ENCODE data around the gene PTPRE.

- no peak for TF ChIP-seq CTCF (IDR thresholded peaks at IDR 0.05; ENCODE audit: low read depth, low read length, missing input control)
- TF ChIP-seq, protein P1, sequence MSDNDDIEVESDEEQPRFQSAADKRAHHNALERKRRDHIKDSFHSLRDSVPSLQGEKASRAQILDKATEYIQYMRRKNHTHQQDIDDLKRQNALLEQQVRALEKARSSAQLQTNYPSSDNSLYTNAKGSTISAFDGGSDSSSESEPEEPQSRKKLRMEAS (IDR thresholded peaks at IDR 0.05): no peak
- TF ChIP-seq RAD21 (IDR thresholded peaks at IDR 0.05): no peak
- TF ChIP-seq REST (IDR thresholded peaks at IDR 0.05): no peak
- no peak for TF ChIP-seq EGR1 (IDR thresholded peaks at IDR 0.05; ENCODE audit: low read depth in 2 of 2)
- no peak for TF ChIP-seq ZBTB33 (IDR thresholded peaks at IDR 0.05)
- TF ChIP-seq RXRA (IDR thresholded peaks at IDR 0.05): no peak
- TF ChIP-seq GABPA (IDR thresholded peaks at IDR 0.05 in 1 of 2, conservative IDR thresholded peaks at IDR 0.05 in 1 of 2): no peak
- TF ChIP-seq FOXA1 (IDR thresholded peaks at IDR 0.05): no peak
- TF ChIP-seq JUND (IDR thresholded peaks at IDR 0.05): no peak
- TF ChIP-seq, protein P2, sequence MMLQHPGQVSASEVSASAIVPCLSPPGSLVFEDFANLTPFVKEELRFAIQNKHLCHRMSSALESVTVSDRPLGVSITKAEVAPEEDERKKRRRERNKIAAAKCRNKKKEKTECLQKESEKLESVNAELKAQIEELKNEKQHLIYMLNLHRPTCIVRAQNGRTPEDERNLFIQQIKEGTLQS (IDR thresholded peaks at IDR 0.05): no peak
- no peak for TF ChIP-seq HNF4G (IDR thresholded peaks at IDR 0.05)
- no peak for TF ChIP-seq NR2F2 (IDR thresholded peaks at IDR 0.05)
- no peak for TF ChIP-seq YY1 (IDR thresholded peaks at IDR 0.05)
Measured at GRCh38 chr10:128067691-128068397, 160.9 kb downstream of the PTPRE start.

Measured in liver (tissue), 3 donors.